ENCODE data around the gene CTXN1.
"Not testable (repeated sequence)": the region's sequence is repeated elsewhere in the genome, so short reads cannot be mapped to it uniquely, and the experiment has no call there.

The CTXN1 gene

DNA sequence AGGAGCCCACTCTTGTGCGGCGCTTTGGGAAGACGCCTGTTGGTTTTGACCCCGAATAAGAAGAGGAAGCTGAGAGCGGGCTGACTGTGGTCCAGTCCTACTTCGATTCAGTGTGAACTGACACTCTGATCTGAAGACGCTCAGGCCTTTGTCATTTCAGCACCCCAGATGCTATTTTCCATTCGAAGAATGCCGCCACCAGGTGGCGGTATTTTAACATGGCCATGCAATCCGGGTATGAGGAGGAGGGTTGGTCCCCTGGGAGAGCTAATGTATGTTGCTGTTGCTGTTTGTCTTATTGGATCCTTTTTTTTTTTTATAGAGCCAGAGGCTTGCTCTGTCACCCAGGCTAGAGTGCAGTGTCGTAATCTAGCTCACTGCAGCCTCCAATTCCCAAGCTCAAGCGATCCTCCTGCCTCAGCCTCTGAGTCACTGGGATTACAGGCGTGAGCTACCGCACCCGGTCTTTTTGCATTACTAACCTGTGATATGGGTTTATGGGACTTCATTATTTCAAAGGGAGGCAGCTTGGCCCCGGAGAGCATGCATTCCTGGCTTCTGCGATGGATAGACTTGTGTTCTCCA lies 18.3 kb upstream of the CTXN1 start:
- peak; percentile 62 for DNase-seq

- DNase-seq, result peak; percentile 98
Observed at GRCh38 chr19:7943444-7944176, 17.7 kb upstream of the CTXN1 start, which contains the start of gene TIMM44. Gene TIMM44, minus strand, starts transcription at chr19:7943666. Its CDS starts 15 bp downstream, at chr19:7943651.

DNA sequence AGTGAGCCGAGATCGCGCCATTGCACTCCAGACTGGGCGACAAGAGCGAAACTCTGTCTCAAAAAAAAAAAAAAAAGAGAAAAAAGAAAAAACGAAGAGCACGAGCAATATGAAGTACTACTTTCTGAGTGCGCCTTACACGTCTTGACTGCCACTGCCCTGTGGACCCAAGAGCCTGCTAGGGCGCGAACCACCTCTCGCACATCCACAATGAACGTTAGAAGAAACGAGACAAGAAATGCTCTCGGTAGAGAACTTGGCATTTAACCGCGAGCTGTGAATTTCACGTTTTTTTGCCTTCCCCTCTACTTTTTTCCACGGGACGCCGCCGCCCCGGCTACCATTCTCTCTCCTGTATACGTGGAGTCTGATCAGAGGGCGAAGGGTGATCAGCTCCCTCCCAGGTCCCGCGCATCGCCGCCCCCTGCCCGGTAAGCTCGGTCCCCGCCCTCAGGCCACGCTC lies 17.1 kb upstream of the CTXN1 start:
- DNase-seq, result no peak

- no peak for DNase-seq
Observed at GRCh38 chr19:7941895-7942596, 16.1 kb upstream of the CTXN1 start.

- no peak for DNase-seq
Observed at GRCh38 chr19:7940841-7941240, 14.9 kb upstream of the CTXN1 start.

- DNase-seq, result no peak
Observed at GRCh38 chr19:7934766-7935165, 8.8 kb upstream of the CTXN1 start.

DNA sequence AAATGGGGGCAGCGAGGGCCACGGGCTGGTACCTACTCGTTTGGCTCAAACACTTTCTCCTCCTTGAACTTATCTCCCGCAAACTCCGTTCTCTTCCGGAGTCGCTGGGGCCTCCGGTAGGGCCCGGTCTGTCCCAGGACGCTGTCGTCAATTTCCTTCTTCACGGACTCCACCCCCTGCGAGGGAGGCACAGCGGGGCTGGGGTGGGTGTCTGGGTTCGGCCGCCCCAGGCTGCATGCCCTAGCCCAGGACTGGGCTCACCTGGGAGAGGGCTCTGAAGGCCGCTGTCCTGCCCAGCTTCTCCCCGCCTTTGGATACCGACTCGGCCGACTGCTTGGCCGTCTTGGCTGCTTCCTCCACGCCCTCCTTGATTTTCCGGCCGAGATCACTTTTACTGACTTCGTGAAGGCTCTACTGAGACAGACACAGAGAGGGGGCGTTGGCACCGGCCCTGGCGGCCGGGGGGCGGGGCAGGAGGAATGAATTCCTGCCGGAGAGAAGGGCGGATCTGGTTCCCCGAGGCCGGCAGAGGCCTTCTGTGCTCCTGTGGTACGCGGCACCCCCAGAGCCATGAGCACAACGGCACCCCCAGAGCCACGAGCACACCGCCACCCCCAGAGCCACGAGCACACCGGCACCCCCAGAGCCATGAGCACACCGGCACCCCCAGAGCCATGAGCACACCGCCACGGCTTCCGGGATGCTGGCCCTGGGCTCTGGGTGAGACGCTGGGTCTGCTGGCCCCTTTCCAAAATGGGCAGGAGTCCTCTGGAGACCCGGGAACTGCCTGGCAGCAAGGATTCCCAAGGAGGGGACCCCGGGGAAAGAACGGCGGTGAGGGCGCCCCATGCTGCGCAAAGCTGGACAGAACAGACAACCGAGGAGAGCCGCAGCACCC lies 8.1 kb upstream of the CTXN1 start:
- DNase-seq, result no peak

GRCh38 chr19:7933411-7933810 lies 7.5 kb upstream of the CTXN1 start:
- DNase-seq, result no peak

GRCh38 chr19:7932930-7933300 lies 7.0 kb upstream of the CTXN1 start:
- DNase-seq, result no peak

DNA sequence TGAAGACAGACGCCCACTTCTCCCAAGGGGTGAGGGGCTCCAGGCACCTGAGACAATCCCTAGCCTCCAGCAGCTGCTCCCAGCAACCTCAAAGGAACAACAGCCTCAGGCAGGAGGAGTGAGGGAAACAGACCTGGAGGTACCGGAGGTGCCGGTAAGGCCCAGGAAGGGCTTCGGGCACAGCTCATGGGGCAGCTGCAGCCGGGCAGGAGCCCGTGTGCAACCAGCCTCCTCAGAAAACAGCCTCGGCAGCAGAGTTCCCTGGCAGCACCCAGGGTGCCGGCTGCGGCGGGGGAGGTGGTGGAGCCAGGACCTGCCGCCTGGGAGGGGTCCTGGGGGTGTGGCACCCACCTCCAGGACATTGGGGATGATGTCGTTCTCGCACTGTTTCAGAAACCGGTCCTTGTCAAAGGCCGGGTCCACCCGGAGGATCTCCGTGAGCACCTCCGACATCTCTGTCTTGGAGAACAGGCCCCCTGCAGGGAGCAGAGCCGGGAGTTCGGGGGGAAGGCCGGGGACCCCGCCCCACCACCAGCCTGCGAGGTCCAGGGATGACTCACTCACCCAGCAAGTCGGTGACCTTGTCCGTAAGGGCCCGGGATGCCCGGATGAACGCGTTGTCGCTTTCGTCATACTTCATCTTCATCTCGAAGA lies 6.5 kb upstream of the CTXN1 start:
- DNase-seq, result no peak

DNA sequence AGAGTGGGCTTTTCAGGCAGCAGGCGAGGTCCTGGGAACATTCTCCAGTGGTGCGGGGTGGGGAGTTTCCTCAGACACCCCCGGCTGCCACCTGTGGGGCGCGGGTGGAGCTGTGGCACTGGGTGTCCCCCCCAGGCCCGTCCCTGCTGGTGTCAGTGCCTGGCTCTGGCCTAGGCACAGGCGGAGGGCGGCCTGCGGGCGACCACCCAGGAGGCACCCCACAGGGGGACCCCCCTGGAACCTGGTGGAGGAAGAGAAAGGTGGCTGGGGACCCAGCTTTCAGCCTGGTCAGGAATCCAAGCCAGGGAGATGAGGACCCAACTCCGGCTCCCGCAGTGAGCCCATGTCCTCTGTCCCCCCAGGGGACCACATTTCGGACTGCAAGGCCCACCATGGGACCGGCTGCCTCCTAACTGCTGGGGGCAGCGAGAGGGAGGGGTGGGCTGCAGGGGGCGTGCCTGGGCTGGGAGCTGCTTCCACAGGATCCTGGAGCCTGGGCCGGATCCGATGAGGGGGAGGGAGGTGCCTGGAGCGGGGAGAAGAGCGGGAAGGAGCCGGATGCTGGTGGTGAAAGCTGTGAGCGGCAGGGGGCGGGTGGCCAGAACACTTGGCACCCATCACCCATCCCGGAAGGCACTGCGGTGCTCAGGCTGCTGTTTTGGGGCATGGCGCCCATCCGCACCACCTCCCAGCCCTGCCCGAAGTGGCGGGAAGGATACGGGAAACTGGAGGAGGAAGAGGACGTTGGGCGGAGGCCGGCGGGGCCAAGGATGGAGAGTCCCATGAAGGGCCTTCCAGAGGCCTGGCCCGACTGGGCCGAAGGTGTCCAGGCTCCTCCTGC lies 5.5 kb upstream of the CTXN1 start:
- DNase-seq, result no peak

- DNase-seq, result no peak
Observed at GRCh38 chr19:7930765-7931164, 4.8 kb upstream of the CTXN1 start.

DNA sequence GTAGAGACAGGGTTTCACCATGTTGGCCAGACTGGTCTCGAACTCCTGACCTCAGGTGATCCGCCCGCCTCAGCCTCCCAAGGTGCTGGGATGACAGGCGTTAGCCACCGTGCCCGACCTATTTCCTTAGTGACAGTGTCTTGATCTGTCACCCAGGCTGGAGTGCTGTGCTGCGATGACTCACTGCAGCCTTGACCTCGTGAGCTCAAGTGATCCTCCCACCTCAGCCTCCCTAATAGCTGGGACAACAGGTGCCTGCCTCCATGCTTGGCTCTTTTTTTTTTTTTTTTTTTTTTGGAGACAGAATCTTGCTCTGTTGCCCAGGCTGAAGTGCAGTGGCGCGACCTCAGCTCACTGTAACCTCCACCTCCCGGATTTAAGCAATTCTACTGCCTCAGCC lies 4.1 kb upstream of the CTXN1 start:
- not testable (repeated sequence) for DNase-seq

GRCh38 chr19:7928741-7929701 lies 3.1 kb upstream of the CTXN1 start:
- no peak for DNase-seq

- DNase-seq, result no peak
Observed at GRCh38 chr19:7928334-7928706, 2.4 kb upstream of the CTXN1 start.

DNA sequence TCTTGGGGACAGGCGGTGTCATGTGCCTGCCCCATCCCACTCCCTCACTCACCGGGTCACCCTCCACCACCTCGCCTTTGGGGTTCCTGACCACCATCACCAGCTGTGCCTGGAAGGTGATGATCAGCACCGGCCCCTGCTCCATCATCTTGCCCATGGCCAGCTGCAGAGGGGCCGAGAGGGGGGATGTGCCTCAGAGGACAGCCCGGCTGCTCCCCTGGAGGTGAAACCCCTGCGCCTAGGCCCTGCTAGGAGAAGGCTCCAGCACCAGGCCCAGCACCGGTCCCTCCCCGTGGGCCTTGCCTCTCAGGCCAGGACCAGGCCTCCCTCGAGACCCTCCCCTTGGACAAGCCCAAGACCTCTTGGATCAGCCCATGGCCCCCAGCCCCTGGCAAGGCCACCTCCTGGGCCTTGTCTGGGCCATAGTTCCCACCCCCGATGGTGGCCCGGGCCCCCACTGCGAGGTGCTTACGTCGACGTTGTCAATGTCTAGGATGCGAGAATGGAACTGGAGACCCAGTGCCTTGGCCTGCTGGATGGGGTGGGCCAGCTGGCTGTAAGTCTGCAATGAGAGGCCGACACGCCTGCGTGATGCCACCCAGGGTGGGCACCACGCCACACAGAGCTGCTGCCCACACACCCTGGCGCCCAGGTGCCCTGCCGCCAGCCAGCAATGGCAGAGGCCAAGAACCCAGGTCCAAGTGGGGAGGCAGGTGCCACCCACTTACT lies 1.8 kb upstream of the CTXN1 start:
- DNase-seq, result no peak

- DNase-seq, result no peak
Observed at GRCh38 chr19:7926727-7927604, 1.0 kb upstream of the CTXN1 start.

GRCh38 chr19:7925171-7925851 lies 624 bp downstream of the CTXN1 start:
- DNase-seq, result no peak
